A673 (cell line): Measurements from ENCODE around the gene PRDM1. TPM values are rescaled to one million over a fixed set of nuclear protein-coding genes. Genes with fewer than 3 reads are reported as not detected.

Experiments
- BruUV-seq: library from RNA; stranded (reverse); fragments of 400-500 nt; replicated peaks from 2 replicates; lab custom pipeline; 2021; lab: Mats Ljungman, UMichigan
- CTCF ChIA-PET: fragments of 300-600 bp; sonication (Branson Sonifier 250); formaldehyde crosslinking; loops from one replicate; lab custom pipeline; 2022; ENCODE audit warnings: antibody characterized with exemption; lab: Charles Lee
- POLR2A ChIA-PET: fragments of 300-600 bp; sonication (Branson Sonifier 250); formaldehyde crosslinking; loops from one replicate; lab custom pipeline; 2022; ENCODE audit warnings: antibody characterized with exemption; ENCODE audit not compliant: low non-redundant PET; lab: Charles Lee
- DNase-seq: peaks from one replicate; pipeline ENCODE4 v3.0.0-alpha.2; 2015; ENCODE audit warnings: low spot score
- H3K27ac ChIP-seq: fragments of 200-600 bp; sonication (generic); 2 replicates; pipeline ENCODE4 v1.5.1; 2016; ENCODE audit warnings: mixed run types, low read depth, mild to moderate bottlenecking, mixed read lengths, antibody characterized with exemption, low read length; ENCODE audit not compliant: poor library complexity, severe bottlenecking
- H3K27me3 ChIP-seq: fragments of 200-600 bp; sonication (generic); replicated peaks from 2 replicates; pipeline ENCODE4 v1.6.1; 2017; ENCODE audit warnings: mixed run types, low read depth, mild to moderate bottlenecking, mixed read lengths, antibody characterized with exemption, low read length; ENCODE audit not compliant: insufficient read depth, poor library complexity
- H3K36me3 ChIP-seq: fragments of 200-600 bp; sonication (generic); 2 replicates; pipeline ENCODE4 v1.6.1; 2016; ENCODE audit warnings: mixed run types, mild to moderate bottlenecking, mixed read lengths, antibody characterized with exemption, low read length; ENCODE audit not compliant: insufficient read depth, poor library complexity, severe bottlenecking
- H3K4me1 ChIP-seq: fragments of 200-600 bp; sonication (generic); 2 replicates; pipeline ENCODE4 v1.6.1; 2017; ENCODE audit warnings: mixed run types, mild to moderate bottlenecking, mixed read lengths, antibody characterized with exemption, low read length; ENCODE audit not compliant: insufficient read depth, poor library complexity, severe bottlenecking
- H3K4me3 ChIP-seq: fragments of 200-600 bp; sonication (generic); 2 replicates; pipeline ENCODE4 v1.5.1; 2016; ENCODE audit warnings: low read depth, mixed run types, mild to moderate bottlenecking, mixed read lengths, low read length; ENCODE audit not compliant: poor library complexity, severe bottlenecking
- H3K9me3 ChIP-seq: fragments of 200-600 bp; sonication (generic); 2 replicates; pipeline ENCODE4 v1.6.1; 2016; ENCODE audit warnings: mixed run types, low read depth, mild to moderate bottlenecking, mixed read lengths, antibody characterized with exemption, low read length; ENCODE audit not compliant: poor library complexity, severe bottlenecking
- CTCF ChIP-seq: fragments of 300-800, 200-600 bp; sonication (generic); conservative IDR thresholded peaks from 2 replicates; pipeline ENCODE4 v1.5.1; 2017; ENCODE audit warnings: low read depth, mild to moderate bottlenecking, antibody characterized with exemption, low read length, moderate library complexity, mixed read lengths
- EZH2 ChIP-seq: fragments of 200-600 bp; sonication (generic); IDR thresholded peaks from 2 replicates; pipeline ENCODE4 v1.6.1; 2017; ENCODE audit warnings: borderline replicate concordance, low read depth, mild to moderate bottlenecking, mixed read lengths, antibody characterized with exemption, low read length; ENCODE audit not compliant: poor library complexity, severe bottlenecking
- intact Hi-C: fragments of 100-400 bp; cut with micrococcal nuclease; formaldehyde crosslinking; loops from one replicate; pipeline ENCODE4 v1.10.0; 2022; ENCODE audit not compliant: unreplicated experiment
- total RNA-seq: library from RNA; stranded (reverse); gene quantifications from 2 replicates; pipeline ENCODE4 v1.2.3, GENCODE V29; 2021

The PRDM1 gene
- total RNA-seq, 1 experiment from 2014 or later: not detected

GRCh38 chr6:106124437-106125430, 38.6 kb downstream of the PRDM1 start:
- POLR2A ChIA-PET: no interaction called here
- no peak for DNase-seq
- Histone ChIP-seq H3K9me3 (no peaks in the 10 kb centered on the region), H3K4me3 (no peak overlapping the region), H3K4me1 (peaks cover under 1% of the 10 kb centered on the region), H3K27me3 (no peaks in the 10 kb centered on the region), H3K36me3 (no peaks in the 10 kb centered on the region), H3K27ac (no peak overlapping the region)
- no peak for TF ChIP-seq EZH2
- no peak for TF ChIP-seq CTCF
- CTCF ChIA-PET: no interaction called here
- intact Hi-C loops: no loop called here
- no TSS peak for BruUV-seq

GRCh38 chr6:106125925-106126435, 39.8 kb downstream of the PRDM1 start:
- no peaks in the 10 kb centered on the region for H3K36me3 ChIP-seq
- no peak overlapping the region for H3K4me3 ChIP-seq
- ChIA-PET CTCF (no interaction called here), POLR2A (no interaction called here)
- H3K27ac ChIP-seq: no peak overlapping the region
- no peaks in the 10 kb centered on the region for H3K27me3 ChIP-seq
- intact Hi-C loops: no loop called here
- H3K4me1 ChIP-seq: peaks cover 6% of the 10 kb centered on the region
- no peaks in the 10 kb centered on the region for H3K9me3 ChIP-seq
- no peak for DNase-seq
- TF ChIP-seq CTCF: no peak
- TF ChIP-seq EZH2: no peak
- no TSS peak for BruUV-seq

- no peaks in the 10 kb centered on the region for H3K36me3 ChIP-seq
- CTCF ChIA-PET: no interaction called here
- DNase-seq: no peak
- TF ChIP-seq CTCF (no peak), EZH2 (no peak)
- POLR2A ChIA-PET: no interaction called here
- intact Hi-C loops: no loop called here
- no peaks in the 10 kb centered on the region for H3K27me3 ChIP-seq
- no peaks in the 10 kb centered on the region for H3K9me3 ChIP-seq
- H3K27ac ChIP-seq: no peak overlapping the region
- peaks cover 6% of the 10 kb centered on the region for H3K4me1 ChIP-seq
- no TSS peak for BruUV-seq
- H3K4me3 ChIP-seq: no peak overlapping the region
Observed at GRCh38 chr6:106126482-106126881, 40.3 kb downstream of the PRDM1 start.
